ENCODE data around the gene EGR1. TPM values are rescaled to one million over a fixed set of nuclear protein-coding genes. Genes with fewer than 3 reads are reported as not detected.
A peak's percentile ranks its signal among the peaks of the same experiment; 100 is the strongest.

EGR1 gene
- total RNA-seq, 1 experiment from 2014 or later = 83.3 TPM

- no peaks in the 10 kb centered on the region for H3K9me3 ChIP-seq (ENCODE audit: control insufficient read depth, low read depth, low read length)
- no peak overlapping the region for H3K4me3 Mint-ChIP-seq
- H3K27me3 ChIP-seq (ENCODE audit: insufficient read depth, low read length) = no peaks in the 10 kb centered on the region; the same call in 1 of the 2 replicates
- H2BK5ac ChIP-seq (ENCODE audit: insufficient read length, low read length) = no peak overlapping the region
- H3K4me2 ChIP-seq (ENCODE audit: insufficient read depth, insufficient read length, low read length) = no peak overlapping the region
- no peak overlapping the region for H3K4ac ChIP-seq (ENCODE audit: low read depth, low read length)
- peaks cover 4% of the 10 kb centered on the region; the same call in 1 of the 2 replicates for H3K4me1 ChIP-seq (ENCODE audit: insufficient read depth, low read length)
- peaks cover 11% of the 10 kb centered on the region for H3K23me2 ChIP-seq (ENCODE audit: insufficient read length, low read depth, low read length, poor library complexity, severe bottlenecking)
- no peaks in the 10 kb centered on the region; a peak in 1 of 5 replicates for H3K9me3 Mint-ChIP-seq
- no peak overlapping the region for H3K18ac ChIP-seq (ENCODE audit: insufficient read length, low read depth, low read length)
- H3K27me3 Mint-ChIP-seq (ENCODE audit: low read depth) = peaks cover 15% of the 10 kb centered on the region
- H3K27ac Mint-ChIP-seq = peak overlapping the region in 2 of 3 experiments; percentile 72 to 81; a peak in 1 of 7 replicates
- WGBS (ENCODE audit: extremely low coverage, insufficient read length, low lambda C conversion rate) = no CpG with 5 or more reads among the region's 7 CpGs
- no peaks in the 10 kb centered on the region for H4K20me1 ChIP-seq (ENCODE audit: control insufficient read depth, insufficient read depth, insufficient read length)
- H4K91ac ChIP-seq (ENCODE audit: insufficient read length, low read depth, low read length) = no peak overlapping the region
- H3T11ph ChIP-seq (ENCODE audit: low read length) = no peak overlapping the region
- no peak overlapping the region for H2BK20ac ChIP-seq (ENCODE audit: low read depth, low read length, poor library complexity, severe bottlenecking)
- no peak overlapping the region for H3K56ac ChIP-seq (ENCODE audit: insufficient read length, low read depth, low read length)
- H3K9ac ChIP-seq (ENCODE audit: extremely low read depth, insufficient read length, low read length) = no peak overlapping the region
- no peak overlapping the region for H3K23ac ChIP-seq (ENCODE audit: insufficient read length, low read depth, low read length)
- no peak overlapping the region for H2AFZ ChIP-seq (ENCODE audit: low read length)
- no peaks in the 10 kb centered on the region; a peak in 1 of 7 replicates for H3K36me3 Mint-ChIP-seq (ENCODE audit: insufficient read depth in 1 of 3, low read depth in 3 of 3)
- no peak for TF ChIP-seq CTCF (conservative IDR thresholded peaks at IDR 0.05)
- no peak for DNase-seq
- H3K79me2 ChIP-seq (ENCODE audit: insufficient read depth, low read length) = no peaks in the 10 kb centered on the region
- peaks cover 22 to 25% of the 10 kb centered on the region in 2 experiments for H3K4me1 Mint-ChIP-seq
- no peaks in the 10 kb centered on the region for H3K79me1 ChIP-seq (ENCODE audit: insufficient read depth, low read depth, low read length, poor library complexity, severe bottlenecking)
- no peak overlapping the region for H2AK5ac ChIP-seq (ENCODE audit: insufficient read length, low read length)
- H4K8ac ChIP-seq (replicated peaks; ENCODE audit: insufficient read length, low read depth, low read length) = no peak overlapping the region
- no peak overlapping the region for H3K14ac ChIP-seq (ENCODE audit: insufficient read depth, low read length)
- H2BK12ac ChIP-seq (ENCODE audit: insufficient read length, low read depth, low read length) = no peak overlapping the region
- no peak overlapping the region for H3K27ac ChIP-seq (ENCODE audit: insufficient read length, low read depth, low read length)
- no peak overlapping the region for H2BK15ac ChIP-seq (ENCODE audit: low read depth, low read length)
- no peak overlapping the region for H2BK120ac ChIP-seq (ENCODE audit: low read depth, low read length, poor library complexity, severe bottlenecking)
- H4K5ac ChIP-seq (ENCODE audit: insufficient read length, low read depth, low read length) = no peak overlapping the region
Measured at GRCh38 chr5:138495351-138495750, 30.1 kb downstream of the EGR1 start.
